ENCODE measurements around the gene CAV1.

CAV1 gene

DNA sequence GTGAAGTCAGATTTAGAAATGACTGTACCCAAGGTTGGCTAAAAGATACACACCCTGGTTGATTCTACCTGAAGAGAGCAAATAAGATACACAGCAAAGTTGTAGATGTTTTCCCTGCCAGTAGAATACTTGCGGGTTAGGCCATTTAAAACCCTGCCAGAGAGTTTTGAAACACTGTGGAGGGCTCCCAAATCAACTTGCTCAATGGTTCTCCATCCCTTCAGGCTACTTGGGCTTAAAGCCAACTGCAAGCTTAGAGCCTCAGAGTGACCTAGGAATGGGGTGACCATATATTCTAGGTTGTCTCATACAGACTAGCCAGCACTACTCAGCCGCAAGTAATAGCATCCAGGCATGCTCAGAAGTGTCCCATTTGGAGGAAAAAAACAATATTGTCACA, 10.0 kb downstream of the CAV1 start:
- CTCF ChIA-PET, result interaction anchor here (1.0 kb wide), 1 partner anchor 8 kb away, joined by 3 read pairs; no protein-coding TSS in a partner anchor
- DNase-seq (ENCODE audit: extremely low spot score), result no peak
- POLR2A ChIA-PET, result no interaction called here
- no peak for TF ChIP-seq BHLHE40 (IDR thresholded peaks at IDR 0.05; ENCODE audit: borderline replicate concordance)
- no peak for TF ChIP-seq LEF1 (IDR thresholded peaks at IDR 0.05; ENCODE audit: borderline replicate concordance)
- no peak for TF ChIP-seq TARDBP (IDR thresholded peaks at IDR 0.05)
- no peak for TF ChIP-seq ARNT (IDR thresholded peaks at IDR 0.05)
- no peak for TF ChIP-seq ZNF384 (IDR thresholded peaks at IDR 0.05)
- no peak for TF ChIP-seq L3MBTL2 (conservative IDR thresholded peaks at IDR 0.05)
- no peak for TF ChIP-seq FOXK2 (IDR thresholded peaks at IDR 0.05)
- TF ChIP-seq CTBP1 (IDR thresholded peaks at IDR 0.05; ENCODE audit: borderline replicate concordance), result no peak
- no peak for TF ChIP-seq FOXA1 (IDR thresholded peaks at IDR 0.05)
- TF ChIP-seq PKNOX1 (IDR thresholded peaks at IDR 0.05), result no peak
- no peak for TF ChIP-seq FOXM1 (IDR thresholded peaks at IDR 0.05; ENCODE audit: borderline replicate concordance)
- TF ChIP-seq SUZ12 (IDR thresholded peaks at IDR 0.05), result no peak
- no peak for TF ChIP-seq ELF4 (IDR thresholded peaks at IDR 0.05)

GRCh38 chr7:116535416-116535815, 10.6 kb downstream of the CAV1 start:
- no peak for TF ChIP-seq TARDBP (IDR thresholded peaks at IDR 0.05)
- no peak for TF ChIP-seq FOXM1 (IDR thresholded peaks at IDR 0.05; ENCODE audit: borderline replicate concordance)
- no peak for TF ChIP-seq FOXA1 (IDR thresholded peaks at IDR 0.05)
- no peak for TF ChIP-seq L3MBTL2 (conservative IDR thresholded peaks at IDR 0.05)
- no peak for TF ChIP-seq ARNT (IDR thresholded peaks at IDR 0.05)
- TF ChIP-seq CTBP1 (IDR thresholded peaks at IDR 0.05; ENCODE audit: borderline replicate concordance), result no peak
- no peak for TF ChIP-seq FOXK2 (IDR thresholded peaks at IDR 0.05)
- no peak for TF ChIP-seq SUZ12 (IDR thresholded peaks at IDR 0.05)
- TF ChIP-seq NFRKB (IDR thresholded peaks at IDR 0.05), result no peak
- TF ChIP-seq PKNOX1 (IDR thresholded peaks at IDR 0.05), result no peak
- no peak for TF ChIP-seq HDGF (IDR thresholded peaks at IDR 0.05; ENCODE audit: borderline replicate concordance)
- no peak for TF ChIP-seq ELF4 (IDR thresholded peaks at IDR 0.05)
- TF ChIP-seq SP1 (IDR thresholded peaks at IDR 0.05), result no peak
- TF ChIP-seq LEF1 (IDR thresholded peaks at IDR 0.05; ENCODE audit: borderline replicate concordance), result no peak
- CTCF ChIA-PET, result interaction anchor here (0.5 to 1.0 kb wide), 2 partner anchors 9 to 54 kb away, joined by 3 read pairs; no protein-coding TSS in a partner anchor
- no peak for DNase-seq (ENCODE audit: extremely low spot score)
- POLR2A ChIA-PET, result no interaction called here

GRCh38 chr7:116538138-116538537, 13.3 kb downstream of the CAV1 start:
- ChIA-PET POLR2A (no interaction called here), CTCF (interaction anchor here (1.2 kb wide), 1 partner anchor 12 kb away, joined by 4 read pairs; no protein-coding TSS in a partner anchor)
- TF ChIP-seq SP1 (IDR thresholded peaks at IDR 0.05), result no peak
- TF ChIP-seq ZNF384 (IDR thresholded peaks at IDR 0.05), result no peak
- TF ChIP-seq TARDBP (IDR thresholded peaks at IDR 0.05), result no peak
- TF ChIP-seq PKNOX1 (IDR thresholded peaks at IDR 0.05), result no peak
- TF ChIP-seq ELF4 (IDR thresholded peaks at IDR 0.05), result no peak
- no peak for TF ChIP-seq NFRKB (IDR thresholded peaks at IDR 0.05)
- TF ChIP-seq FOXA1 (IDR thresholded peaks at IDR 0.05), result no peak
- no peak for TF ChIP-seq HDGF (IDR thresholded peaks at IDR 0.05; ENCODE audit: borderline replicate concordance)
- no peak for TF ChIP-seq FOXM1 (IDR thresholded peaks at IDR 0.05; ENCODE audit: borderline replicate concordance)
- no peak for TF ChIP-seq CTBP1 (IDR thresholded peaks at IDR 0.05; ENCODE audit: borderline replicate concordance)
- no peak for DNase-seq (ENCODE audit: extremely low spot score)

DNA sequence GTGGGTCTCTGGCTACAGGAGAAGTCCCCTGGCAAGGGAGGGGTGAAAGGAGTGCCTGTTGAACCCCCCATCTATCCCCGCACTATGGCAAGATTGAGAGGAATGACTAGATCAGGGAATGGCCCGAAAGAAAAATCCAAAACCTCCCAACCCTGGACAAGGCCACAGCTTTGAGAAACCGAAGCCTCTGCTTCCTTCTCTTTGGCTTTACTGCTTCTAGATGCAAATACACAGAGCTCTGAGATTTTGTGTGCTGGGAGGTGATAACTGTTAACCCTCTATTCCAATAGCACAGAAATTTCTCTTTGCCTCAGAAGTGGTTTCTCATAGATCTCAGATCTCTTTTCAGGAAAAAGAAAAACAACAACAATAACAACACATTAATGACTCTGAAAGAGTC, 15.0 kb downstream of the CAV1 start:
- ChIA-PET POLR2A (no interaction called here), CTCF (no interaction called here)
- TF ChIP-seq ZNF384 (IDR thresholded peaks at IDR 0.05) (no peak), CTBP1 (IDR thresholded peaks at IDR 0.05; ENCODE audit: borderline replicate concordance) (no peak), SUZ12 (IDR thresholded peaks at IDR 0.05) (no peak), HDGF (IDR thresholded peaks at IDR 0.05; ENCODE audit: borderline replicate concordance) (no peak), TARDBP (IDR thresholded peaks at IDR 0.05) (no peak), FOXM1 (IDR thresholded peaks at IDR 0.05; ENCODE audit: borderline replicate concordance) (no peak), FOXK2 (IDR thresholded peaks at IDR 0.05) (no peak), ELF4 (IDR thresholded peaks at IDR 0.05) (no peak), FOXA1 (IDR thresholded peaks at IDR 0.05) (no peak), ARNT (IDR thresholded peaks at IDR 0.05) (no peak), NFRKB (IDR thresholded peaks at IDR 0.05) (no peak)
- no peak for DNase-seq (ENCODE audit: extremely low spot score)

GRCh38 chr7:116540743-116541142, 15.9 kb downstream of the CAV1 start:
- TF ChIP-seq NFRKB (IDR thresholded peaks at IDR 0.05) (no peak), PKNOX1 (IDR thresholded peaks at IDR 0.05) (no peak), TARDBP (IDR thresholded peaks at IDR 0.05) (no peak), ELF4 (IDR thresholded peaks at IDR 0.05) (no peak), SUZ12 (IDR thresholded peaks at IDR 0.05) (no peak)
- DNase-seq (ENCODE audit: extremely low spot score), result no peak
- CTCF ChIA-PET, result interaction anchor here (0.5 to 1.3 kb wide), 2 partner anchors 15 to 93 kb away, joined by 3 to 4 read pairs; no protein-coding TSS in a partner anchor
- POLR2A ChIA-PET, result no interaction called here

GRCh38 chr7:116541951-116542350, 17.1 kb downstream of the CAV1 start:
- CTCF ChIA-PET, result interaction anchor here (1.3 kb wide), 1 partner anchor 16 kb away, joined by 4 read pairs; no protein-coding TSS in a partner anchor

More at GRCh38 chr7:116541951-116542350, 17.1 kb downstream of the CAV1 start:
- no peak for DNase-seq (ENCODE audit: extremely low spot score)
- POLR2A ChIA-PET, result no interaction called here
- TF ChIP-seq ZNF384 (IDR thresholded peaks at IDR 0.05) (no peak), L3MBTL2 (conservative IDR thresholded peaks at IDR 0.05) (no peak), FOXK2 (IDR thresholded peaks at IDR 0.05) (no peak)

Data from HEK293T (cell line).